PFSK-1 (cell line): Measurements from ENCODE around the gene CCNB1.

Experiments
- POLR2AphosphoS5 ChIP-seq: IDR thresholded peaks from 2 replicates; pipeline ENCODE4 v1.6.1; 2012; ENCODE audit warnings: low read depth, mild to moderate bottlenecking, control low read depth, low read length, moderate library complexity
- REST ChIP-seq, 2 experiments: IDR thresholded peaks; 2 replicates each; pipeline versions ENCODE4 v1.6.1 to v1.8.0; 2011 to 2012; ENCODE audit warnings: low read depth in 2 of 2, low read length in 2 of 2, control low read depth in 1 of 2, inconsistent platforms in 1 of 2, mild to moderate bottlenecking in 1 of 2, moderate library complexity in 1 of 2; ENCODE audit not compliant: insufficient read depth in 1 of 2

- TF ChIP-seq REST (IDR thresholded peaks at IDR 0.05; ENCODE audit: insufficient read depth in 1 of 2, low read depth in 2 of 2, low read length in 2 of 2) (no peak), POLR2AphosphoS5 (no peak)
Observed at GRCh38 chr5:69225860-69226259, 58.9 kb downstream of the CCNB1 start.
